H1 (cell line): ENCODE data around the gene OGFR. TPM values are rescaled to one million over a fixed set of nuclear protein-coding genes. Genes with fewer than 3 reads are reported as not detected.

ENCODE experiments used
- CTCF ChIA-PET: fragments of 300-600 bp; sonication (Branson Sonifier 250); formaldehyde crosslinking; loops from one replicate; lab custom pipeline; 2021; ENCODE audit not compliant: partially characterized antibody; lab: Charles Lee
- POLR2A ChIA-PET: fragments of 300-600 bp; sonication (Branson Sonifier 250); formaldehyde crosslinking; loops from one replicate; lab custom pipeline; 2021; ENCODE audit warnings: inconsistent platforms; ENCODE audit not compliant: partially characterized antibody; lab: Charles Lee
- DNase-seq, 2 experiments: peaks; one replicate each; pipeline versions ENCODE4 v3.0.0 to v3.0.0-alpha.2; 2010 to 2022; ENCODE audit warnings: low spot score in 2 of 2, low read depth in 1 of 2, mixed read lengths in 1 of 2
- FAIRE-seq: peaks from 2 replicates; lab custom pipeline; 2011; peaks lifted over from hg19 to GRCh38; lab: Jason Lieb, UNC
- H2AFZ ChIP-seq: 2 replicates; pipeline ENCODE4 v1.8.1; 2012; ENCODE audit warnings: low read length, inconsistent platforms
- H2AK5ac ChIP-seq: 2 replicates; pipeline ENCODE4 v1.6.1; 2013; ENCODE audit warnings: low read depth, low read length
- H2BK120ac ChIP-seq: replicated peaks from 2 replicates; pipeline ENCODE3; 2013; ENCODE audit warnings: low read depth, low read length, inconsistent platforms
- H2BK12ac ChIP-seq: 2 replicates; pipeline ENCODE4 v1.6.1; 2013; ENCODE audit warnings: low read depth, low read length
- H2BK15ac ChIP-seq: 2 replicates; pipeline ENCODE4 v1.6.1; 2013; ENCODE audit warnings: low read length
- H2BK20ac ChIP-seq: 2 replicates; pipeline ENCODE4 v1.6.1; 2013; ENCODE audit warnings: low read length
- H2BK5ac ChIP-seq: 2 replicates; pipeline ENCODE4 v1.6.1; 2013; ENCODE audit warnings: low read depth, low read length
- H3K14ac ChIP-seq: 2 replicates; pipeline ENCODE4 v1.6.1; 2013; ENCODE audit warnings: inconsistent platforms; ENCODE audit not compliant: insufficient read length
- H3K18ac ChIP-seq: 2 replicates; pipeline ENCODE4 v1.6.1; 2013; ENCODE audit warnings: low read length; ENCODE audit errors: extremely low read depth
- H3K23ac ChIP-seq: 2 replicates; pipeline ENCODE4 v1.6.1; 2013; ENCODE audit warnings: inconsistent platforms; ENCODE audit not compliant: insufficient read length
- H3K23me2 ChIP-seq: 2 replicates; pipeline ENCODE4 v1.6.1; 2013; ENCODE audit warnings: low read depth, low read length
- H3K27ac ChIP-seq: 2 replicates; pipeline ENCODE4 v1.6.1; 2011; ENCODE audit warnings: low read depth, low read length, inconsistent platforms
- H3K27me3 ChIP-seq, 4 experiments: replicated peaks in 1 of 4; 1 replicate in 1 of 4; 2 replicates in 3 of 4; pipeline versions ENCODE4 v1.6.1 to v1.8.1; 2011 to 2013; ENCODE audit warnings: low read length in 3 of 4, mild to moderate bottlenecking in 3 of 4, inconsistent platforms in 2 of 4, mixed read lengths in 2 of 4, moderate library complexity in 1 of 4; ENCODE audit not compliant: control insufficient read depth in 3 of 4, insufficient read depth in 3 of 4; ENCODE audit errors: extremely low read depth in 1 of 4
- H3K36me3 ChIP-seq, 4 experiments: 2 replicates each; pipeline versions ENCODE4 v1.6.1 to v1.8.1; 2011 to 2013; ENCODE audit warnings: mild to moderate bottlenecking in 4 of 4, low read length in 3 of 4, moderate library complexity in 2 of 4, control low read depth in 1 of 4, inconsistent platforms in 1 of 4; ENCODE audit not compliant: insufficient read depth in 4 of 4, control insufficient read depth in 2 of 4
- H3K4ac ChIP-seq: replicated peaks from 2 replicates; pipeline ENCODE3; 2013; ENCODE audit warnings: low read length, low read depth, mixed read lengths, inconsistent platforms; ENCODE audit not compliant: insufficient read length
- H3K4me1 ChIP-seq, 4 experiments: replicated peaks in 1 of 4; 1 replicate in 1 of 4; 2 replicates in 3 of 4; pipeline versions ENCODE4 v1.6.1 to v1.8.1; 2011 to 2013; ENCODE audit warnings: low read length in 3 of 4, inconsistent platforms in 2 of 4, mixed read lengths in 1 of 4; ENCODE audit not compliant: insufficient read depth in 4 of 4, control insufficient read depth in 3 of 4
- H3K4me2 ChIP-seq, 2 experiments: 2 replicates each; pipeline versions ENCODE4 v1.6.1 to v1.8.1; 2011 to 2013; ENCODE audit warnings: low read depth in 2 of 2, low read length in 2 of 2, control low read depth in 1 of 2, inconsistent platforms in 1 of 2, mild to moderate bottlenecking in 1 of 2; ENCODE audit not compliant: insufficient read depth in 1 of 2
- H3K4me3 ChIP-seq, 4 experiments: fragments of 200-600, 300-600 bp in 1 of 4; sonication (generic), shearing (Covaris generic), sonication (Bioruptor Twin) in 1 of 4; 2 replicates each; pipeline versions ENCODE4 v1.5.1 to v1.8.1; 2011 to 2016; ENCODE audit warnings: low read length in 4 of 4, low read depth in 3 of 4, control low read depth in 2 of 4, inconsistent platforms in 2 of 4, mild to moderate bottlenecking in 2 of 4, mixed read lengths in 1 of 4, moderate library complexity in 1 of 4; ENCODE audit not compliant: insufficient read depth in 2 of 4; ENCODE audit errors: extremely low read depth in 1 of 4
- H3K56ac ChIP-seq: replicated peaks from 2 replicates; pipeline ENCODE3; 2013; ENCODE audit warnings: low read depth, mild to moderate bottlenecking, mixed read lengths, low read length, inconsistent platforms; ENCODE audit not compliant: insufficient read length
- H3K79me1 ChIP-seq: 2 replicates; pipeline ENCODE4 v1.6.1; 2013; ENCODE audit warnings: low read depth, low read length, control low read depth
- H3K79me2 ChIP-seq, 2 experiments: 2 replicates each; pipeline versions ENCODE4 v1.6.1 to v1.8.1; 2012 to 2013; ENCODE audit warnings: low read length in 2 of 2, mild to moderate bottlenecking in 2 of 2, inconsistent platforms in 1 of 2; ENCODE audit not compliant: insufficient read depth in 2 of 2, control insufficient read depth in 1 of 2
- H3K9ac ChIP-seq, 4 experiments: replicated peaks in 1 of 4; 1 replicate in 1 of 4; 2 replicates in 3 of 4; pipeline versions ENCODE4 v1.6.1 to v1.8.1; 2011 to 2013; ENCODE audit warnings: low read depth in 3 of 4, low read length in 3 of 4, control low read depth in 2 of 4, mild to moderate bottlenecking in 2 of 4, moderate library complexity in 2 of 4, inconsistent platforms in 1 of 4; ENCODE audit errors: extremely low read depth in 1 of 4
- H3K9me3 ChIP-seq, 2 experiments: 2 replicates each; pipeline versions ENCODE4 v1.6.1 to v1.8.1; 2012 to 2013; ENCODE audit warnings: mild to moderate bottlenecking in 2 of 2, moderate library complexity in 2 of 2, control low read depth in 1 of 2, inconsistent platforms in 1 of 2, low read depth in 1 of 2, low read length in 1 of 2, mixed read lengths in 1 of 2; ENCODE audit not compliant: insufficient read depth in 2 of 2
- H4K20me1 ChIP-seq, 2 experiments: replicated peaks in 1 of 2; 2 replicates each; pipeline versions ENCODE3 to v1.8.1; 2011 to 2013; ENCODE audit warnings: inconsistent platforms in 2 of 2, low read length in 2 of 2, mild to moderate bottlenecking in 1 of 2; ENCODE audit not compliant: insufficient read depth in 2 of 2, control insufficient read depth in 1 of 2
- H4K5ac ChIP-seq: 2 replicates; pipeline ENCODE4 v1.6.1; 2013; ENCODE audit warnings: low read length, low read depth, mixed read lengths, inconsistent platforms; ENCODE audit not compliant: insufficient read length
- H4K8ac ChIP-seq: 2 replicates; pipeline ENCODE4 v1.8.0; 2013; ENCODE audit warnings: mild to moderate bottlenecking, moderate library complexity, low read length, inconsistent platforms; ENCODE audit not compliant: insufficient read depth; ENCODE audit errors: extremely low read depth
- H4K91ac ChIP-seq: replicated peaks from 2 replicates; pipeline ENCODE3; 2013; ENCODE audit warnings: low read length, mixed read lengths, inconsistent platforms; ENCODE audit not compliant: insufficient read length
- BCL11A ChIP-seq, 2 experiments: IDR thresholded peaks; one replicate each; pipeline ENCODE4 v1.6.1; 2011; ENCODE audit warnings: low read depth in 2 of 2, low read length in 2 of 2, mild to moderate bottlenecking in 2 of 2
- CHD1 ChIP-seq: IDR thresholded peaks from 2 replicates; pipeline ENCODE4 v1.6.1; 2012; ENCODE audit warnings: low read depth, low read length, improper control_type of control experiment
- GABPA ChIP-seq: IDR thresholded peaks from 2 replicates; pipeline ENCODE4 v1.6.1; 2011; ENCODE audit warnings: mild to moderate bottlenecking, low read length, moderate library complexity, borderline replicate concordance; ENCODE audit not compliant: insufficient read depth
- RFX5 ChIP-seq: IDR thresholded peaks from 2 replicates; pipeline ENCODE4 v1.6.1; 2011; ENCODE audit warnings: low read depth, low read length, improper control_type of control experiment, borderline replicate concordance
- RNF2 ChIP-seq: fragments of 200-900, 300-1000 bp; sonication (generic); IDR thresholded peaks from 2 replicates; pipeline ENCODE4 v1.7.1; 2016; ENCODE audit warnings: borderline replicate concordance, low read depth, mild to moderate bottlenecking, antibody characterized with exemption, low read length; ENCODE audit not compliant: poor library complexity, severe bottlenecking; ENCODE audit errors: missing control alignments
- SIX5 ChIP-seq: IDR thresholded peaks from 2 replicates; pipeline ENCODE4 v1.6.1; 2011; ENCODE audit warnings: mild to moderate bottlenecking, low read depth, low read length
- TEAD4 ChIP-seq: IDR thresholded peaks from 2 replicates; pipeline ENCODE4 v1.6.1; 2012; ENCODE audit warnings: low read depth, low read length, inconsistent platforms, mixed read lengths
- WGBS, 2 experiments: shearing (Covaris generic) in 1 of 2; methylation state at CpG; one replicate each; pipeline versions ENCODE4 v1.1.6 to v1.1.7; 2013 to 2015; ENCODE audit warnings: low lambda C conversion rate in 2 of 2, mixed read lengths in 2 of 2, inconsistent platforms in 1 of 2, low coverage in 1 of 2, missing lambda C conversion rate in 1 of 2; ENCODE audit not compliant: insufficient replicate concordance in 2 of 2, insufficient coverage in 1 of 2, insufficient read length in 1 of 2; ENCODE audit errors: extremely low coverage in 1 of 2, missing lambda C conversion rate in 1 of 2; 5-methylcytosine and 5-hydroxymethylcytosine counted together
- polyA plus RNA-seq, 7 experiments: library from polyadenylated mRNA; depleted of rRNA in 3 of 7; stranded (reverse) in 5 of 7; unstranded in 2 of 7; fragments of >200 nt in 5 of 7; fragments of 200-250 nt in 2 of 7; gene quantifications; 1 replicate in 5 of 7; 2 replicates in 1 of 7; 4 replicates in 1 of 7; pipeline versions ENCODE4 v1.2.1 to v1.2.3, GENCODE V29; 2011 to 2013; ENCODE audit warnings: missing spikeins in 2 of 7, mixed read lengths in 2 of 7
- total RNA-seq: library from RNA; stranded (reverse); fragmentation: NEBNext Ultra II Directional; extraction: Animal tissue kit (Norgen Biotek cat#: 25700); gene quantifications from 2 replicates; pipeline ENCODE4 v1.2.1, GENCODE V29; 2021
- TF ChIP-seq, protein P1 (sequence below): IDR thresholded peaks from 2 replicates; pipeline ENCODE4 v1.6.1; 2012; ENCODE audit warnings: low read length, inconsistent platforms

Gene OGFR
- total and polyA plus RNA-seq, 2 of the 8 experiments (the other 6 are each of a cell fraction or from before 2014, with no cell fraction given): 13.9 to 25.1 TPM

GRCh38 chr20:62831361-62831788 is 26.7 kb downstream of the OGFR start:
- Histone ChIP-seq H2AK5ac (no peak overlapping the region), H3K4me1 (peaks cover 0 to 10% (median 0%) of the 10 kb centered on the region in 4 experiments; a peak in 2 of 7 replicates), H4K20me1 (no peaks in the 10 kb centered on the region), H3K9me3 (no peaks in the 10 kb centered on the region), H3K9ac (no peak overlapping the region), H3K79me1 (no peaks in the 10 kb centered on the region), H2BK12ac (no peak overlapping the region), H2AFZ (no peak overlapping the region), H3K14ac (no peak overlapping the region), H2BK20ac (no peak overlapping the region), H3K27me3 (no peaks in the 10 kb centered on the region), H3K79me2 (no peaks in the 10 kb centered on the region), H3K36me3 (peaks cover 0 to 19% (median 3%) of the 10 kb centered on the region in 4 experiments; a peak in 5 of 8 replicates), H4K5ac (no peak overlapping the region), H3K23me2 (no peaks in the 10 kb centered on the region), H3K23ac (no peak overlapping the region), H3K27ac (no peak overlapping the region), H3K18ac (no peak overlapping the region), H2BK15ac (no peak overlapping the region), H3K4me3 (no peak overlapping the region), H4K8ac (no peak overlapping the region; the same call in 1 of the 2 replicates), H3K4ac (no peak overlapping the region), H4K91ac (no peak overlapping the region), H3K4me2 (no peak overlapping the region), H2BK5ac (no peak overlapping the region), H2BK120ac (no peak overlapping the region), H3K56ac (no peak overlapping the region)
- ChIA-PET POLR2A (interaction anchor here (1.0 to 3.5 kb wide), 5 partner anchors 9 to 22 kb away, joined by 3 to 22 read pairs (median 12); partner anchors contain the start of gene COL9A3), CTCF (interaction anchor here (1.2 to 3.8 kb wide), 5 partner anchors 8 to 162 kb away, joined by 3 to 22 read pairs (median 4); no protein-coding TSS in a partner anchor)
- no peak for FAIRE-seq
- 91% methylated on average over 9 of the region's 10 CpGs; no CpG with 5 or more reads in 1 of the 2 experiments for WGBS, 2 experiments
- DNase-seq: no peak
- TF ChIP-seq, protein P1, sequence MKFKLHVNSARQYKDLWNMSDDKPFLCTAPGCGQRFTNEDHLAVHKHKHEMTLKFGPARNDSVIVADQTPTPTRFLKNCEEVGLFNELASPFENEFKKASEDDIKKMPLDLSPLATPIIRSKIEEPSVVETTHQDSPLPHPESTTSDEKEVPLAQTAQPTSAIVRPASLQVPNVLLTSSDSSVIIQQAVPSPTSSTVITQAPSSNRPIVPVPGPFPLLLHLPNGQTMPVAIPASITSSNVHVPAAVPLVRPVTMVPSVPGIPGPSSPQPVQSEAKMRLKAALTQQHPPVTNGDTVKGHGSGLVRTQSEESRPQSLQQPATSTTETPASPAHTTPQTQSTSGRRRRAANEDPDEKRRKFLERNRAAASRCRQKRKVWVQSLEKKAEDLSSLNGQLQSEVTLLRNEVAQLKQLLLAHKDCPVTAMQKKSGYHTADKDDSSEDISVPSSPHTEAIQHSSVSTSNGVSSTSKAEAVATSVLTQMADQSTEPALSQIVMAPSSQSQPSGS: no peak
- TF ChIP-seq RFX5 (no peak), RNF2 (no peak), SIX5 (no peak), BCL11A (IDR thresholded peaks at IDR 0.05; ENCODE audit: low read depth in 2 of 2, low read length in 2 of 2) (no peak), TEAD4 (0 out of 2 replicates have a peak, but pooled peaks have one; percentile 7), CHD1 (no peak), GABPA (no peak)
- TF ChIP-seq, all 59 proteins: peak for 1
